SK-N-MC (cell line): Measurements from ENCODE around the gene NEK8.
"Not testable (repeated sequence)": the region's sequence is repeated elsewhere in the genome, so short reads cannot be mapped to it uniquely, and the experiment has no call there.

Experiments used
- FOXP2 ChIP-seq: optimal IDR thresholded peaks from 2 replicates; pipeline ENCODE3; 2011; ENCODE audit warnings: mild to moderate bottlenecking, moderate library complexity; ENCODE audit not compliant: insufficient read depth; ENCODE audit errors: extremely low read length, control extremely low read depth
- POLR2AphosphoS5 ChIP-seq: IDR thresholded peaks from 2 replicates; pipeline ENCODE4 v1.6.1; 2012; ENCODE audit warnings: mild to moderate bottlenecking, low read depth, low read length, borderline replicate concordance

DNA sequence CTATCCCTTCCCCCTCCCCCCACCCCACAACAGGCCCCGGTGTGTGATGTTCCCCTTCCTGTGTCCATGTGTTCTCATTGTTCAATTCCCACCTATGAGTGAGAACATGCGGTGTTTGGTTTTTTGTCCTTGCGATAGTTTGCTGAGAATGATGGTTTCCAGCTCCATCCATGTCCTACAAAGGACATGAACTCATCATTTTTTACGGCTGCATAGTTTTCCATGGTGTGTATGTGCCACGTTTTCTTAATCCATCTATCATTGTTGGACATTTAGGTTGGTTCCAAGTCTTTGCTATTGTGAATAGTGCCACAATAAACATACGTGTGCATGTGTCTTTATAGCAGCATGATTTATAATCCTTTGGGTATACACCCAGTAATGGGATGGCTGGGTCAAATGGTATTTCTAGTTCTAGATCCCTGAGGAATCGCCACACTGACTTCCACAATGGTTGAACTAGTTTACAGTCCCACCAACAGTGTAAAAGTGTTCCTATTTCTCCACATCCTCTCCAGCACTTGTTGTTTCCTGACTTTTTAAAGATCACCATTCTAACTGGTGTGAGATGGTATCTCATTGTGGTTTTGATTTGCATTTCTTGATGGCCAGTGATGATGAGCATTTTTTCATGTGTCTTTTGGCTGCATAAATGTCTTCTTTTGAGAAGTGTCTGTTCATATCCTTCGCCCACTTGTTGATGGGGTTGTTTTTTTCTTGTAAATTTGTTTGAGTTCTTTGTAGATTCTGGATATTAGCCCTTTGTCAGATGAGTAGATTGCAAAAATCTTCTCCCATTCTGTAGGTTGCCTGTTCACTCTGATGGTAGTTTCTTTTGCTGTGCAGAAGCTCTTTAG lies 7.6 kb downstream of the NEK8 start:
- TF ChIP-seq POLR2AphosphoS5, FOXP2: not testable (repeated sequence)
